PFSK-1 (cell line): Measurements from ENCODE around the gene TNNT3.

Experiments
- POLR2AphosphoS5 ChIP-seq: IDR thresholded peaks from 2 replicates; pipeline ENCODE4 v1.6.1; 2012; ENCODE audit warnings: low read depth, mild to moderate bottlenecking, control low read depth, low read length, moderate library complexity
- REST ChIP-seq, 2 experiments: IDR thresholded peaks; 2 replicates each; pipeline versions ENCODE4 v1.6.1 to v1.8.0; 2011 to 2012; ENCODE audit warnings: low read depth in 2 of 2, low read length in 2 of 2, control low read depth in 1 of 2, inconsistent platforms in 1 of 2, mild to moderate bottlenecking in 1 of 2, moderate library complexity in 1 of 2; ENCODE audit not compliant: insufficient read depth in 1 of 2
- TAF1 ChIP-seq: IDR thresholded peaks from 2 replicates; pipeline ENCODE4 v1.6.1; 2012; ENCODE audit warnings: low read length, control low read depth, borderline replicate concordance; ENCODE audit not compliant: insufficient read depth

GRCh38 chr11:1922481-1923081, 3.1 kb downstream of the TNNT3 start:
- TF ChIP-seq POLR2AphosphoS5 = no peak
- TF ChIP-seq TAF1 = no peak
- TF ChIP-seq REST (IDR thresholded peaks at IDR 0.05; ENCODE audit: insufficient read depth in 1 of 2, low read depth in 2 of 2, low read length in 2 of 2) = no peak
